C4-2B (cell line): ENCODE measurements around the gene BRK1.
"Not testable (repeated sequence)": the region's sequence is repeated elsewhere in the genome, so short reads cannot be mapped to it uniquely, and the experiment has no call there.

ENCODE experiments used
- H3K27ac ChIP-seq: fragments of 450-650 bp; 2 replicates; pipeline ENCODE4 v1.5.1; 2017
- CTCF ChIP-seq: fragments of 450-650 bp; conservative IDR thresholded peaks from 2 replicates; pipeline ENCODE4 v1.5.1; 2017; ENCODE audit warnings: mild to moderate bottlenecking
- ZFX ChIP-seq: fragments of 450-650 bp; IDR thresholded peaks from 2 replicates; pipeline ENCODE4 v1.6.1; 2017

BRK1 gene

GRCh38 chr3:10173095-10173925 lies 57.8 kb downstream of the BRK1 start:
- TF ChIP-seq ZFX (no peak), CTCF (no peak)
- no peak overlapping the region for H3K27ac ChIP-seq

GRCh38 chr3:10173926-10174435 lies 58.5 kb downstream of the BRK1 start:
- TF ChIP-seq CTCF (no peak), ZFX (no peak)
- H3K27ac ChIP-seq = no peak overlapping the region

GRCh38 chr3:10175334-10175733 lies 59.9 kb downstream of the BRK1 start:
- not testable (repeated sequence) for H3K27ac ChIP-seq

GRCh38 chr3:10176150-10176549 lies 60.7 kb downstream of the BRK1 start:
- H3K27ac ChIP-seq = not testable (repeated sequence)
